ENCODE results near the gene FAM184B.

FAM184B gene

DNA sequence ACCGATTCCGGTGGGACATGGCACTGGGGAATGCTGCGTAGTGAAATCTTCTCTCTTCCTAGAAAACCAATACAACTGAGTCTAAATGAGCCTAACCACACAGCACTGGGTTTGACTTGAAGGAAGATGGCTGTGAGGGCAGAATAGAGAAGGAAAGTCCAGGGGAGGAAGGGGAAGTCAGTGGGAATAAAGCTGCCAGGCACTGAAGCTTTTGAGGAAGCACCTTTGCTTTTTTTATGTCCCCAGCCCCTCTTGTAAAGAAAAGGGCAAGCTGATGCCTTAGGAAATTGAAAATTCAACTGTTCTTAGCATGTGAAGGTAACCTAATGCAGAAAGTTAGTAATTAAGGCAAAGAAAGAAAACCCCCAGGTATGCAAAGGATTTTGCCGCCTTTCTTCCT, 146.4 kb downstream of the FAM184B start:
- DNase-seq (ENCODE audit: low spot score) = no peak

DNA sequence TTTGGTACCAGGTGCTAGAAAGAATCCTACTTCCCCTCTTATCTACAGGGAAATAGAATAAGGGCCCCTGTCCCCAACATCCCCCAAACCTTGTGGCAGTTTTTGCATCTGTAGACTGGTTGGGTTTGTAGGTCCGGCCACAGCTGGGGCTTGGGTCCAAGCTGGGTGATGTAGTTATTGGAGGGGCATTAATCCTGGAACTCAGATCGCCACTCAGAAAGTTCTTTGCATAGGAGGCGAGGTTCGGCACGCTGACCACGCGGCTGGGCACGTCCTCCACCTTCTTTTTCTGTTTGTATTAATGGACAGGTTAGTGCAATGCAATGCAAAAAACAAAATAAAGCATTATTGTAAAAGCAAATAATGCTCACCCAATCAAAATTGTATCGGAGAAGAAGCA, 147.8 kb downstream of the FAM184B start:
- no peak for DNase-seq (ENCODE audit: low spot score)

DNA sequence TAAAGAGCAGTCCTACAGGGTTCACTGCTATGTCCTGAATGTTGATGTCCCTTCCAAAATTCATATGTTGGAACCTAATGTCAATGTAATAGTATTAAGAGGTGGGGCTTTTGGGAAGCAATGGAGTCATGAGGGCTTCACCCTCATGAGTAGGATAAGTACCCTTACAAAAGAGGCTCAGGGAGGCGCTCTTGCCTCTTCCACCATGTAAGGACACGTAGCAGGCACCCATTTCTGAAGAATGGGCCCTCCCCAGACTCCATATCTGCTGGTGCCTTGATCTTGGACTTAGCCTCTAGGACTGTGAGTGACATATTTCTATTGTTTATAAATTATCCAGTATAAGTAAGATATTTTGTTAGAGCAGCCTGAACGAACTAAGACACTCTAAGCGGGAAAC, 151.2 kb downstream of the FAM184B start:
- DNase-seq (ENCODE audit: low spot score) = no peak

DNA sequence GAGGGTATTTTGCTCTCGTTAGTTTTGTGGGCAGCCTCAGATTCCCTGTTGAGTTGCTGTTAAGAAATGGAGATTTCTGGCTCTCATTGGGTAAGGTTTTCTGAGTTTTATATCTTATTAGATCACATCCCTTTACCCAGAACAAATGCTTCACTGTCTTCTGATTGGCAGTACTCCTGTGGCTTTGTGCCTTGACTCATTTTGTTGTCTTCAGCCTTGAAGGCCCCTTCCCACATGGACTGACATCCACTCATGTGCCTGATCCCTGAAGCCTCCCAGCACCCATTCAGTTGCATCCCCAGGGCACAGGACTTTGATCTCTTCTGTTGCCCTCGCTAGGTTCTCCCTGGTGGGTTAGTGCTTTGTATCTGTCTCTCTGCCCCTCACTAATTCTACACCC, 156.6 kb downstream of the FAM184B start:
- no peak for DNase-seq (ENCODE audit: low spot score)

DNA sequence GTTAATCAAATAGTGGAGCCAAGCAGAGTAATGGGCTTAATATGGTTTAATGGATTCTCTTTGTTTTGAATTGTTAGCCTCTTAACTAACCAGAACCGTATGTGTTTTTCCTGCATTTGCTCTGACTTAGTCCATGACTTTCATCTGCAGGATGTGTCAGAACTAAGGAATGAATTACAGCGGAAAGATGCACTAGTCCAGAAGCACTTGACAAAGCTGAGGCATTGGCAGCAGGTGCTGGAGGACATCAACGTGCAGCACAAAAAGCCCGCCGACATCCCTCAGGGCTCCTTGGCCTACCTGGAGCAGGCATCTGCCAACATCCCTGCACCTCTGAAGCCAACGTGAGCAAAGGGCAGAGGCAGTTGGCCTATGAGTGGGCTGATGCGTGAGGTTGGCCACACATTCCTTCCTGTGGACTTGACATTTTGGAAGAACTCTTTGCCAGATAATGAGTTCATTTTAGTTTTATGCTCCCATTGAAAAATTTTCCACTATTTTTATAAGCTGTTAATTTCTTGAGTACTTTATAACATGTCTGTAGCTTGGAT, 157.9 kb downstream of the FAM184B start:
- no peak for DNase-seq (ENCODE audit: low spot score)

DNA sequence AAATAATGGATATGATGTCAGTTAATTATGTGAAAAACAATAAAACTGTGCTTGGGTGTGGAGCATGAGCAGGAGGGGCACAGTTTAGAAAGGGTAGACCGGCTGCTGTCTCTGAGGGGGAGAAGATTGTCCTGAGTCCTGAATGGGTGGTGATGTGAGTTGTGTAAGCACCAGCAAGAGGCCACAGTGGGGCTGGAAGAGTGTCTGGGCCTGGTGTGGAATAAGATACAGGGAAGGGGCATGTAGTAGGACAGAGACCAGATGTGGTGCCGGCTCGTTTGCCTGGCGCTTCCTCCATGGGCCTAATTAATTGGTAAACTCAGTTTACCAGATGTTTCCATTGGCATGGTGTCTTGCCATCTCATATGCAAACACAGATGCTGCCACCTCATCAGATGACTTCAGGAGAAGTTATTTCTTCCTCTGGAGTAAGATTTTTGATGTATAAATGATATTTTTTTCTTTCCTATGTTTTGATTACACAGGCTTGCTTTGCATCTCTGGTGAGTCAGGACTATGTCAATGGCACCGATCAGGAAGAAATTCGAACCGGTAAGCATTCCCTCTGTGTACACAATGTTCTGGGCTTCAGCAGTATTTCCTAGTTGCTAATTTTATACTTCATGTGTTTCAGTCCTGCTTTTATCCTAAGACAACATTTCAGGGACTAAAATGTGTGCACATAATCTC, 161.9 kb downstream of the FAM184B start:
- DNase-seq (ENCODE audit: low spot score) = no peak

DNA sequence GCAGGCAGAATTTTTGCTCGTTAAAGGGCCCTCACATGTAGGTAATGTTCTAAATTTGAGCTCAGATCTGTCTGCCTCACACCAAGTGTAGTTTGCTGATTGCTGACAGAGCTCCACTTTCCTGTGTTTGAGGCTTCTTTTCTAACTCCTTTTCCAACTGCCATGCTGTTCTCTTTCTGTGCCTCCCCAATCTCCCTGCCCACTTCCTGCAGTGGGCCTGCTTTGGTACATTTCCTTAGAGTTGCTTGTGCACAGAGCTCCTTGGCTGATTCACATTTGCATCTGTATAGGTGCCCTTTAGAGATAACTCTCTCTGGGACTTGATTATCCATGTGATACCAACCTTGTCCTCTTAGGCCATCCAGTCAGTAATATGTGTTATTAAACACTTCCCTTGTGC, 162.5 kb downstream of the FAM184B start:
- DNase-seq (ENCODE audit: low spot score) = no peak

DNA sequence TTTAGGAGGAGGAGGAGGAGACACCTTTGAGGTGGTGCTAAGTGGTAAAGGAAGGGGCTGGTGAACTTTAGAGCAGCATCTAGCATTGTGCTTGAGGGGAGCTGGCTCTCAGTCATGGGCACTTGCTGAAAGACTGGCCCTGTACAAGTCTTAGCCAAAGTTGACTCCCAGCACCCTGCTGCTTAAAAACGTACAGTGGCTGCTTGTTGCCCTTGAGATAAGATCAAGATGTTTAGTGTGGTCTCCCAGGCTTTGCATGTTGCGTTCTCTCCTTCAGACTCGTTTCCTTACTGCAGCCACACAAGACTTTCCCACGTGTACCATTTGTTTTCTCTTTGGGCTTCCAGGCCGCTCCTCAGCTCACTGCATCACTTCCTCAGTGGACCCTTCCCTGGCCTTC, 165.1 kb downstream of the FAM184B start:
- DNase-seq (ENCODE audit: low spot score) = peak; percentile 22

DNA sequence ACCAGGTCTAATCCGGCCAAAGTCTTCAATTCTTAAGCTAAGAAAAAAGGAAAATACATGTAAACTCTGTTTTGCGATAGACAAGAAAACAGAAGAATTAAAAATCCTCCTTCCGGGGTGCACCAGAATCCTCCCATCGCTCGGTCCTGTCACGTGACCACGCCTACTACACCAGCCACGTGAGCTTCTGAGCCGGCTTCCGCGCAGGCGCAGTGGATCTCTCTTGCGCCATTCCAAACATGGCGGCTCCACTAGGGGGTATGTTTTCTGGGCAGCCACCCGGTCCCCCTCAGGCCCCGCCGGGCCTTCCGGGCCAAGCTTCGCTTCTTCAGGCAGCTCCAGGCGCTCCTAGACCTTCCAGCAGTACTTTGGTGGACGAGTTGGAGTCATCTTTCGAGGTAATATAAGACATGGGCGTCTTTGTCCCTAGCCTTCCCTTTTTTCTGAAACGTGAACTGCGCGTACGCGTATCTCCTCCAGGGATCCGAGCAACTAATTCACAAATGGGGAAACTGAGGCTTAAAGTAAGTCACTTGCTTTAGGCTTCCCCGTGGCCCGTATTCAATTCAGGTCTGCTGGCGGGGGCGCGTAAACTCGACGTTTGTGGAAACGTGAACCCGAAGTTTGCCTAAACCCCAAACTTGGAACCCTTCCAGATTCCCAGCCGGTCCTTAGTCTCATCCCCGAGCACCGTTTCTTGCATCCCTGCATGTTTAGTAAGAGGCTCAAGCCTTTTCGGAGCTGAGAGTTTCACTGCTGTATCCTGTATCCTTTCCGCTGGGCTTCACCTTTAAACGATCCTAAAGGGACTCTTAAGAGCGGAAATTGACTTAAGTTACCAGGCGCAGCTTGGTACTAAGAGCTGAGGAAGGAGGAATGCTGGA, 166.8 kb downstream of the FAM184B start, which contains the start of gene MED28:
Gene MED28 (plus strand): TSS at position 226 of the 884 bp plus-strand sequence. CDS start 14 bp downstream, at position 240.
- DNase-seq (ENCODE audit: low spot score) = peak; percentile 99

DNA sequence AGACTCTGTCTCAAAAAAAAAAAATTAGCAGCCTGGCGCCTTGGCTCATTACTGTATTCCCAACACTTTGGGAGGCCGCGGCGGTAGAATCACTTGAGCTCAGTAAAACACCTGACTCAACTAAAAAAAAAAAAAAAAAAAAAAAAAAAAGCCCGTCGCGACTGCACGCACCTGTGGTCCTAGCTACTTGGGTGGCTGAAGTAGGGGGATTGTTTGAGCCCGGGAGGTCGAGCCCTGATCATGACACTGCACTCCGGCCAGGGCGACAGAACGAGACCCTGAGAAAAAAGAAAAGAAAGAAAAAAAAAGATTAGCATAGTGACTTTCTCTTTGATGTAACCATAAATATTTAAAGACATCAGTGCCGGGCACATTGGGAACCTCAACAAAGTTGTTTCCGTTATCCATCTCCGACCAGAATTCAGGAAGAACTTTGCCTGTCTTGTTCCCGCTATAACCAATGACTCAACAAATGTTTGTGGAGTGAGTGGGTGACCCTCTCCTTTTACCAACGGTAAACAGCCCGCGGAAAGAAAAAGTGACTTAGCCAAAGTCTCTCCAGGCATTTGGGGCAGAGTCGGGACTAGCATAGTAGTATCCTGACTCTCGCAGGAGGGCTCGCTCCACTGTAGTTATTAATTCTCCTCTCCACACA, 167.5 kb downstream of the FAM184B start:
- no peak for DNase-seq (ENCODE audit: low spot score)

DNA sequence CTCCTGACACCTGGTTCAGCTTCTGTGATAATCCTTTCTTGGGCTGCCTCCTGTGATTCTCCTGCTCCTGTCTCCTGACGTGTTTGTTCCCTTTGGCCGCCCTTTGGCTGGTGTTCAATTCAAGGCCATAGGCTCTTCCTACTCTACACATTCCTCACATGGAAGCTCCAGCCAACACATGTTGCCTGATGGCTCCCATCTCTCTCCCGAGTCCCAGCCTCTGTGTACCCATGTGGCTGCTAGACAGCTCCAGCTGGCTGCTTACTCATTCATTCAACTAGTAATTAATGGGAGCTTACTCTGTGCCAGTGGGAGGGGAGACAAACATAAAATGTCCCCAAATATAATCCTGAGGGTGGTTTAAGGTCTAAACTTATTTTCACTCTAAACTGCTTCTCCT, 176.2 kb downstream of the FAM184B start:
- DNase-seq (ENCODE audit: low spot score) = no peak

DNA sequence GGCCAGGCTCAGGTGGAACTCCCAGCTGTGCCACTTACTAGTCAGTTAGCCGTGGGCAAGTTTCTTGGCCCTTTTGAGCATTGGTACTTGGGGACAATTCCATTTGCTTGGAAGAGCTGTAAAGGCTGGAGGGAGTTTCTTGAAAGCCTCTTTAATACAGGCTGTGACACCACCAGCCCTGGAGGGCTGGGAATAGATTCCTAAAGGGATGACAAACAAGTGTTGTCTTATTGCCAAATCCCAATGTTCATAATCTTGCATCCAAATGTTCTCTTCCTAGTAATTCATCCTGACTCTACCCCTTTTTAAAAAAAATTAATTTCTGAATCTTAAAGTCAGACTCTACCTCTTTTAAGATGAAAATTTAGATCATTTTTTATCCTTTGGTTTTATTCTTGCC, 181.6 kb downstream of the FAM184B start:
- no peak for DNase-seq (ENCODE audit: low spot score)

DNA sequence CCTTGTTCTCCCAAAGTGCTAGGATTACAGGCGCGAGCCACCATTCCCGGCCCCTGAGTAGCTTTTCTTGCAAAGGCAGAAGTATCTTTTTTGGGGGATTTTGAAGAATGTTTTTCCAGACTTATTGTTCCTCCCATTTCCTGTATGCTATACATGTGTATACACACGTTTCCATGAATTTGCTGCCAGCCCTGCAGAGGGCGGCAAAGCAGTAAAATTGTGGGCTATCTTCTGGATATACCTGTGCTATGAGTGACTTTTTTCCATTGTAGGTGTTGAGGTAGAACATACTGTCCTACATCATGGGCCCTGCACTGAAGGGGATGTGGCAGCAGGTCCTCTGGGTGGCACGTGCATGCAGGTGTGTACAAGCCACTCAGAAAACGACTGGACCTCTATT, 183.9 kb downstream of the FAM184B start:
- peak; percentile 65 for DNase-seq (ENCODE audit: low spot score)

DNA sequence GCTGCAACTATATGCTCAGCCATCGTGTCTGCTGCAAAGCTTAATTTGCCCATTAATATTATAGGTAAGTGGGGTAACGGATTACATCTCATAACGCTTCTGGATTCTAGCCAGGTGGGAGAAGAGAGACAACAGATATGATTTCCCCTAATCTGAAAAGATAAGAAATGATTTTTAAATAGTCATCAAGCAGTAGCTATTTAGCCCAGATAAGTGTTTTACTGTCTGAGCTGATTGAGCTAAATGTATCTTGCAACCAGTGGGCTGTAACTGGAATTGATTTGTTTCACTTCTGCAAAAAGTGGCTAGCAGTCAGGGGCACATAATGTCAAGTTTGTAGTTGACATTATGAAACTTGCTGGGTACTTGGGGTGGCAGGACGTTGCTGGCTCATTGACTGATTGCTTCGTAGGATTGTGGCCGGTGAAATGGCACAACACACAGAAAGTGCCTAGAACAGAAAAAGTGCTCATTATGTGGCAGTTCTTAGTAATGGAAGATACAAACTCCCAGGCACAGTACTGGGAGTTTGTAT, 185.9 kb downstream of the FAM184B start:
- DNase-seq (ENCODE audit: low spot score) = no peak

DNA sequence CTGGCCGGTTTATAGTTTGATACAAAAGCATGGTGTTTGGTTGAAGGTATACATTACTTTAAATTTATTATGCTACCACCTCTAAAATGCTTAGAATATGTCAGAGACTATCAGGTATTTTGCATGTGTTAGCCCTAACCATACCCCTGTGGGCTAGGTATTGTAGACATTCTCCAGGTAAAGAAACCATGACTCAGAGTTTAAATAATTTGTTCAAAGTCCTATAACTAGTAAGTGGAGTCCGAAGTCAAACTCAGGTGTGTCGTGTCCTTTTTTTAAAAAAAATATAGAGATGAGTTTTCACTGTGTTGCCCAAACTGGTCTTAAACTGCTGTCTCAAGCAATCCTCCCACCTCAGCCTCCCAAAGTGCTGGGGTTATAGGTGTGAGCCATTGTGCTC, 192.1 kb downstream of the FAM184B start:
- DNase-seq (ENCODE audit: low spot score) = no peak

DNA sequence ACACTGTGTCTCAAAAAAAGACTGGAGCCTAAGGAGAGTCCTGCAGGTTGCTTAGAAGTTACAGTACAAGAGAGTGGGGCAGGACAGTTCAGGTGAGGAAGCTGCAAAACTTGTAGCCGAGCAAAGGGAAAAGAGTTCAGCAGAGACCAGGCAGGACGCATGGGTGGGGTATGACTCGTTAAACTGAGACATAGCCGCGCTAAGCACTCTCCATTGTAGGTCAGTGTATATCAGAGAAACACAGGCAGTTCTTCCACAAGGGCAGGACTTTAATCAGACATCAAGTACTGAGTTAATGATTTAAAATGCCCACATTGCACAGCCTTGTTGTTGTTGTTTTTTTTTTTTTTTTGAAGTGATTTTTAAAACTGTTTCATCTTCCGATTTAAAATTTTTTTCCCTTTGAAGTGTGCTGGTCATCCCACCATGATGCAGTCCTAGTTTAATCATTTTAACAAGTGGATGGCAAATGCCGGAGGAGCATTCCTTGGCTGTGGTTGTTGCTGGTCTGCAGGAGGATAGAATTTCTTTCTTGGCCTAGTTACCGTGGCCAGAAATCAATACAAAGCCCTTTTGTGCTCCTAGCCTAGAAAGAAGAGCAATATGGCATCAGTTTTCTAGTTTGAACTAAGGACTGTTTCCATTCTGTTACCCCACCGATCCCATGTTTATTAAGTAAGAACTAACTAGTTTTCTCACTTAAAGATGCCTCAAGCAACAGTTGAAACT, 194.2 kb downstream of the FAM184B start:
- no peak for DNase-seq (ENCODE audit: low spot score)

DNA sequence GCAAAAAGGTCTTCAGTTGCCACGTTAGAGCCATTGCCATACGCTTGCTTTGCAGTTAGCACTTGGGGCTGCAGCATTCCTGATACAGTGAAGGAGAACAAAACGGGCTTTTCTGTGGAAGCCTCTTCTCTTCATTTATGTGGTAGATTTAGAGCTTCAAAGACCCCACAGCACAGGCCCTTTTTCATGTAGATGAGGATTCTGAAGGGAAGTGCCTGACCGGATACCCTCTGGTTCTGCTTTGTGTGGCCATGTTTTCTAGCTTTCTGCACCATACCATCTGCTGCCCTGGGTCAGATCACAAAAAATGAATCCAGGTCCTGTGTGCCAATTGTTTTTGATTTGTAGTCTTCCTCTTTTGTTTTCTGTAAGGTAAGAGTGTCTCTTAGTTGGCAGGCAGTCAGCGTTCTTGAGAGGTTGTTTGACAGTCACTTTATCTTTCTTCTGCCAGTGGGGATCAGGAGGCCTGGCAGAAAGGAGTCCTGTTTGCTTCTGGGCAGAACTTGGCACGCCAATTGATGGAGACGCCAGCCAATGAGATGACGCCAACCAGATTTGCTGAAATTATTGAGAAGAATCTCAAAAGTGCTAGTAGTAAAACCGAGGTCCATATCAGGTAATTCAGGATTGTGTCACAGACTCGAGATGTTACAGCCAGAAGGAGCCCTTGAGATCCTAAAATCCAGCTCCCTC, 196.8 kb downstream of the FAM184B start:
- DNase-seq (ENCODE audit: low spot score) = no peak

DNA sequence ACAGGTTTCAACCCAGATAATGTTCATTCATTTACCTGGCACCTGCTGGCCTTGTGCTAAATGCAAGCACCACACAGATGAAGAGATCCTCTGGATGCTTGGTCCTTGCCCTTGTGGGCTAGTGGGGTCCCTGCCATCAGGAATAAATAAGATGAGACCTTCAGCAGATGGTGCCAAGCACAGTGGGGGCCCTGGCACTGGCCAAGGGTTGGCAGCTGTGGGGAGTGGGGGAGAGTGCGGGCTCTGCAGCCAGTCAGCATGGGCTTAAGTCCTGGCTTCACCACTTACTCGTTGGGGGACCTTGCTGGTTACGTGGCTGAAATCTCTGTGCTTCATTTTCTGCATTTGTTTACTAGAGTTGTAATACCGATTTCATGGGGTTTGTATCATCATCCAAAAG, 197.5 kb downstream of the FAM184B start:
- DNase-seq (ENCODE audit: low spot score) = no peak

DNA sequence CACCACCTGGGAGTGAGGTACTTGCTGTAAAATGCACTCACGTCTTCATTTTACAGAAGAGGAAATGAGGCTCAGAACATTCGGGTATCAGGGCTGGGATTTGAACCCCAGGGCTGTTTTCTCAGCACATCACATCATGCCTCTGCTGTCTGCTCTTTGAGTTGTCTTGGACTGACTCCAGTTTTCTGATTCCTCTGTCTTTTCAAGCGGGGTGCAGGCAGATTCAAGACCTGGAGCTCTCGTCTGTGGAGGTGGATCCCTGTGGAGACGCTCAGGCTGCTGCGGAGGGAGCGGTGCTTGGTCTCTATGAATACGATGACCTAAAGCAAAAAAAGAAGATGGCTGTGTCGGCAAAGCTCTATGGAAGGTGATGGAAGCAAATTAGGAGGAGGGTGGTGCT, 198.1 kb downstream of the FAM184B start:
- no peak for DNase-seq (ENCODE audit: low spot score)

DNA sequence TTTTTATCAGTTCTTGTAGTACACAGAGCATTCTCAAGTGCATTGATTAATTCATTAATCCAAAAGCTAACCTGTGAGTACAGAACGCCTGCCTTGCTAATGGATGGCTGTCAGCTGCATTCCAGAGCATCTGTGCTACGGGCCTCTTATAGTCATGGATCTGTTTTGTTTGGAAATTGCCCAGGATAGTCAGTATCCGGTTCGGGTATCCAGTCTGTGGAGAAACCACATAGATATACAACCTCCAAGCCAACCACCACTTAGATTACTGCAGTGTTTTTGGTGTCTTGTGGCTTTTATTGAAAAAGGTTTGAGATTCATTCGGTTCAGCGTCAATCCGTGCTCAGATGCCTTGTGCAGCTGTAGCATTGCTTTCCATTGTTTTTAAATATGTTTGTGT, 200.5 kb downstream of the FAM184B start:
- DNase-seq (ENCODE audit: low spot score) = no peak
